ENCODE data around the gene PSMG4.

PSMG4 gene

GRCh38 chr6:3252369-3252768 is 6.4 kb upstream of the PSMG4 start:
- no peak for DNase-seq

DNA sequence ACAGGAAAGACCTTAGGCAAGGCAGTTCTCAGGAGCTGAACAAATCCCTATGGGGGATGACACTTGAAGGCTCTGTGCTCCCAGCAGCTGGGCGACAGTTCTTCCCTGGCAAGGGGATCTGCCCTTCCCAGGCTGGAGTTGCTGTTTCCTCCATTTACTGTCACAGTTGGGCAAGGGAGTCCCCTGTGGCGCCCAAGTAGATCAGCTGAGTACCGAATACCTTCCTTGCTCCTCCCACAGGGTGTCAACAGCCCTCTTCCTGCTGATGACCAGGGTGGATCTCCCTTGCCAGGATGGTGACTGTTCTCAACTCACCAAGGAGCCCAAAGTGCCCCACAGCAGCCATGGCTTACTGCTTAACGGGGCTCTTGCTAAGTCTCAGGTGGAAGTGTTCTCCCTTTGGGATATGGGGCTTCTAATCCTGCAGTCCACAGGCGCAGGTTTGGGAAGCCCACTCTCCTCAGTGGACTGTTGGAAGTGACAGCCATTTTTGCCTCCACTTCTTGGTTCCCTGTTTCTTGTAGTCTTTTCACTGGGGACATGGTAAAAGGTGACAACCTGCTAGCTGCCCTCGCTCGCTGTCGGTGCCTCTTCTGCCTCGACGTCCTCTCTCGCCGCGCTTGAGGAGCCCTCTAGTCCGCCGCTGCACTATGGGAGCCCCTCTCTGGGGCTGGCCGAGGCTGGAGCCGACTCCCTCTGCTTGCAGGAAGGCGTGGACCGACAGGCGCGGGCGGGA is 5.7 kb upstream of the PSMG4 start:
- no peak for DNase-seq

DNA sequence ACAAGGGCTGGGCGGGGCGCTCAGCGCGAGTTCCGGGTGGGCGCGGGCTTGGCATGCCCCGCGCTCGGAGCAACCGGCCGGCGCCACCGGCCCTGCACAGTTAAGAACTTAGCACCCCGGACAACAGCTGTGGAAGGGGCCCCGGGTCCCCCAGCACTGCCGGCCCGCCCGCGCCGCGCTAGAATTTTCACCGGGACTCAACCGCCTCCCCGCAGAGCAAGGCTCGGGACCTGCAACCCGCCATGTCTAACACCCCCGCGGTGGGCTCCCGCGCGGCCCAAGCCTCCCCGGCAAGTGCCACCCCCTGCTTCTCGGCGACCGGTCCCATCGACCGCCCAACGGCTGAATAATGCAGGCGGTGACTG is 5.2 kb upstream of the PSMG4 start:
- DNase-seq = no peak

GRCh38 chr6:3258201-3258600 is 546 bp upstream of the PSMG4 start:
- no peak for DNase-seq

DNA sequence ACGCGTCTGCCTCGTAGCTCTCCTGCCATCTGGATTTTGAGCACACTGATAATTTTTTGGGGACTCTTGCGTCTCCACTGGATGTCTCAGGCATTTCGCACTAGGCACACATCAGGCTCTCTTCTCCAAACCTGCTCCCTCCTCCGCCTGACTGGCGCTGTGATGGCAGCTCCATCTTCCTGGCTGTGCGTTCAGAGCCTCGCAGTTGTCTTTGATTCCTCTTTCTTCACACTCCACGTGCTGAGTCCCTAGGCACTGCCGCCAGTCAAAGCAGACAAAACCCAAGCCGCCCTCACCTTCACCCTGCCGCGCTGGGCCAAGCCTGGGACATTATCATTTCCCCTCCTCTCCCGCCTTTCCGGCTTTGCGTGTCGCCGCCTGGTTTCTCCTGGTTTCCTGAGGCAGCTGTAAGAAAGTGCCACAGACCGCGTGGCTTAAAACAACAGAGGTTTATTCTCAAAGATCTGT is 778 bp downstream of the PSMG4 start:
- DNase-seq = no peak

DNA sequence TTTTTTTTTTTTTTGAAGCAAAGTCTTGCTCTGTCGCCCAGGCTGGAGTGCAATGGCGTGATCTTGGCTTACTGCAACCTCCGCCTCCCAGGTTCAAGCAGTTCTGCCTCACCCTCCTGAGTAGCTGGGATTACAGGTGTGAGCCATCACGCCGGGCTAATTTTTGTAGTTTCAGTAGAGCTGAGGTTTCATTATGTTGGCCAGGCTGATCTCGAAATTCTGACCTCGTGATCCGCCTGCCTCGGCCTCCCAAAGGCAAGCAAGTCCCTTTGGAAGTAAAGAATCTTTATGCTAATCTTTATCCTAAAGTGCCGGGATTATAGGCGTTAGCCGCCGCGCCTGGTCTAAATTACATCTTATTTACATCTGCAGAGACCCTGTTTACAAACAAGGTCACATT is 1.5 kb downstream of the PSMG4 start:
- no peak for DNase-seq

- no peak for DNase-seq
Observed at GRCh38 chr6:3260772-3261517, 2.2 kb downstream of the PSMG4 start.

GRCh38 chr6:3261518-3261820 is 2.7 kb downstream of the PSMG4 start:
- no peak for DNase-seq

- no peak for DNase-seq
Observed at GRCh38 chr6:3261921-3262320, 3.2 kb downstream of the PSMG4 start.

- no peak for DNase-seq
Observed at GRCh38 chr6:3263096-3263495, 4.3 kb downstream of the PSMG4 start.

DNA sequence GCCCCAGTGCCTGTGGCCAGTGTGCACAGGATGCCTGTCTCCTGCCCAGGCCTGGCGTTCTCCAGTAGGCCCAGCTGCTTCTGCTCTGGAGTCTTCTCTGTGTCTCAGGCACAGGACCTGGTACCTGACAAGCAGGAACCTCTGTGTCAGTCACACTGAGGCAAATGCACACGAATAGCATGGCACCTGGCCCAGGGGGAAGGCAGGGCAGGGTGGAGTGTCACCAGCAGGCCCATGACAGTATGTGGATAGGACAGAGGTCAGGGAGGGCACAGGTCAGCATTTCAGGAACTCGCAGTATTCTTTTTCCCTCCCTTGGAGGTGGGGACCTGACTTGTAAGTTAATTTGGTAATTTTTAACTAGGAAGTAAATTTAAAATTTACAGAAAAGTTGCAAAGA is 5.6 kb downstream of the PSMG4 start:
- no peak for DNase-seq

DNA sequence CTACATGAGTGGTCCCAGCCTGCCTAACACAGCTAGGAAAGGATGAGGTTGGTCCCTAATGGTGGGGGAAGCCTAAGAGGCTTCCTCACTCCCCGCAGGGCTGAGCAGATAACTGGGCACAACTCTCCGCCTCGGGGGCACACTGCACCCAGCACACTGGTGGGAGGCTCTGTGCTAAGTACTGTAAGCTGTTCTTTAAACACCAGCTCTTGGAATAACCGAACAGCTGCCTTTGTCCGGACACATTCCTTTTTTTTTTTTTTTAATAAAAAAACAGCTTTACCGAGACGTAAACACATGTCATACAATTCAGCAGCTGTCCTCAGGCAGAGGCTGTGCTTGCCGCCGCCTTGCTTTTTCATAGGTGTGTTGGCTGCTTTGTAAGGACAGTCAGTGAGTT is 6.9 kb downstream of the PSMG4 start:
- DNase-seq = no peak

DNA sequence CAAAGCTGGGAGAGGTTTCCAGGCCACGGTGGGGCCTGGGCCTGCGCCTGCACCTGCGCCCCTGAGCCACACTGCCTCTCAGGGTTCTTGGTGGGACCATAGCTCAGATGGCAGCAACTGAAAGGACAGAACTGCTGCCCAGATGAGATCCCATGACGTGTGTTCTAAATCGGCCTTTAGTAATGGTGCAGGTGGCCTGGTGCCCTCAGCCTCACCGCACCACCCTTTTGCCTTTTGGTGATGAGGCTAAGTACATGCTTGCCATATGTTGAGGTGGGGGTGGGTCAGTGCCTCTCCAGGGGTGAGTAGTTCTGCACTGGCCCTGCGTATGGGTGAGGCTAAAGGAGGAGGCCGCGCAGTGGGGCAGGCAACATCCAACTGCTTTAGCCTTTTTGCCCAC is 7.4 kb downstream of the PSMG4 start:
- DNase-seq = no peak

- DNase-seq = no peak
Observed at GRCh38 chr6:3267162-3267561, 8.4 kb downstream of the PSMG4 start.

- DNase-seq = no peak
Observed at GRCh38 chr6:3268680-3269079, 9.9 kb downstream of the PSMG4 start.

GRCh38 chr6:3269281-3269975 is 10.7 kb downstream of the PSMG4 start:
- no peak for DNase-seq

DNA sequence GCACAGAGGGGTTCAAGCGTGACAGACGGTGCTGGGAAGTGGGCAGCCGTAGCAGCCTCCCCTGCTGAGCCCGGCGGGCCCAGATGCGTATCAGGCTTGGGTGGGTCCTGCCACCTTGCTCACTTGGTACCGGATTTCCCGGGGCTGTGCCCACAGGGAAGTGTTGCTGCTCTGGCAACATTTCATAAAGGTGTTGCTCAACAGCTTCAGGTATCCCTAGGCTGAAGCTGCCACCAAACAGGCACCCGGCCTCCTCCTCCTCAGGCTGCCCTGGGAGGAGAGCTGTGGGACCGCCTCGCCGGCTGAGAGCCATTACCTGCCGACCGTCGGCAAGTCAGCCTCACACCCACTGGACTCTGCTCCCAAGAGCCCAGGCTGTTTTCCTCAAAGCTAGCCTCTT is 11.5 kb downstream of the PSMG4 start:
- no peak for DNase-seq

GRCh38 chr6:3271756-3272155 is 13.0 kb downstream of the PSMG4 start:
- DNase-seq = no peak

DNA sequence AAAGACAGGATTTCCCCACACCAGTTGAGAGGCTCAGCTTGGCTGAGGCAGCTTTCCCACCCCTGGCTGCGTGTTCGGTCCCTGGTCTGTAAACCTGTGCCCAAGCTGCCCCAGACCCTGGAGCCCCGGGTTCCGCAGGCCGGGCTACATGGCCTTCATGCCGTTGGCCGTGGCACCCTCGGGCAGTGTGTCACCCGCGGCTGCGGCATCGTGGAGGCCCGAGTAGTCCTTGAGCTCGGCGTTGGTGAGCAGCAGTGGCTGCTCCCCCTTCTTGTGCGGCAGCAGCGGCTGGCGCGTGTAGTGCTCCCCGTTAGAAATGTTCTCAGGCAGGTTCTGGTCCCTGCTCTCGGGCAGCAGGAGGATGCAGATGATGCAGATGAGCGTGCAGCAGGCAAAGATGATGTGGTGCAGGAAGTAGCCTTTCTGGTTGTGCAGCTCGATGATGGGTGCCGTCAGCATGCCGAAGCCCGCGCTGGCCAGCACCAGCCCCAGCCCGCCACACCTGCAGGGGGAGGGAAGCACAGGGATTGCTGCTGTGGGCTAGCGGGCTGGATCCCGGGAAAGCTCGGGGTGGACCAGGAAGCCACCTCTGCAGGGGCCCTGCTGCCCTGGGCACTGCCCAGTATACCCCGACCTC is 14.3 kb downstream of the PSMG4 start:
- no peak for DNase-seq

DNA sequence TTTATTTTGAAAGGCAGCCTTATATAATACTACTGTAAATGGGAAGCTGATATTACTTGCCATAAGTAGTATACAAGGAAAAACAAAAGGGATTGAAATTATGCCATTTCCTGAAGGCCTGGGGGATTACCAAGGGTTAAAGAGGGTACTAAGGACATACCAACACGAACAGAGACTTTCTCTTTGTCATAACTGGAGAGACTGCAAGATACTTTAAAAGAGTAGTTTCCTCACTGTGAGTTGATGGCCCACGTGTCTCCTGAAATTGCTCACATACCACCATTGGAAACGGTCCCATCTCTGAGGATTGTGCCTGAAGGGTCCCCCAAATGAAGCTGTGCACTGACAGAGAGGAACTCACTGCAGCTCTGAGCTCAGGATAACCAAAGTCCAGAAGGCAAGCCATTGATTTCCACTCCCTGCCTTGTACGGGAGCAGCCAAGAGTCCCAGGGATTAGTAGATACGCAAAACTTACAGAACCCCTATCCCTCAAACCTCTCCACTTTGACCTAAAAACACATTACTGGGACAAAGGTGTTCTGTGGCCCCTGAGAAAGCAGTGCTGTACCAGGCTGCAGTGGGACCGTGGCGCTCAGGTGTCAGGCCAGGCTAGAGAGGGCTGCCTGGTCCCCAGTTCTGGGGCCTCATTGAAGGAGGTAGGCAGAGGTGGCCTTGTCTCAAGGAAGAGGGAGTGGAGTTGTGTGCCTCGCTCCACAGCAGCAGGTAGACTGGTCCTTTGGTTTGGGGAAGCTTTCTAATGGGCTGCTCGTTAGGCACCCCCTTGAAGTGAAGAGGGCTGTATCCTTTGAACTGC is 15.2 kb downstream of the PSMG4 start:
- DNase-seq = no peak

GRCh38 chr6:3276174-3277167 is 17.7 kb downstream of the PSMG4 start:
- DNase-seq = no peak

DNA sequence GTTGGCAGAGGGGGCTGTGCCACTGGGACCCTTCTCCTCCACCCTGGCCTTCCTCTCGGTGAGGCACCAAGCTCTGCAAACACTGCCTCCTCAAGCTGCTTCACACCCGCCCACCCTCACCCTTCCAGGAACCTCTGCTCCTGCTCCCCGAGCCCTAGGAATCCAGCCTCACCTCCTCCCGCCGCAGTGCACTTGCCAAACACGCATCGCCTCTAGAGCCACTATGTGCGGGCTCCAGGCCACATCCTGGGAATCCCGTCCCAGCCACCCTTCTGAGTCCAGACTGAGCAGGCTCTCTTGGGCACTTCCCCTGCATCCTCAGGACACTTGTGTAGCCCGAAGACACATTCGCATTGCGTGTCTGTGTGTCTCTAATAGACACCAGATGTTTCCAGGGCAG is 18.5 kb downstream of the PSMG4 start:
- DNase-seq = no peak
